ENCODE results near the gene TTLL11.
A peak's percentile ranks its signal among the peaks of the same experiment; 100 is the strongest.

The TTLL11 gene

DNA sequence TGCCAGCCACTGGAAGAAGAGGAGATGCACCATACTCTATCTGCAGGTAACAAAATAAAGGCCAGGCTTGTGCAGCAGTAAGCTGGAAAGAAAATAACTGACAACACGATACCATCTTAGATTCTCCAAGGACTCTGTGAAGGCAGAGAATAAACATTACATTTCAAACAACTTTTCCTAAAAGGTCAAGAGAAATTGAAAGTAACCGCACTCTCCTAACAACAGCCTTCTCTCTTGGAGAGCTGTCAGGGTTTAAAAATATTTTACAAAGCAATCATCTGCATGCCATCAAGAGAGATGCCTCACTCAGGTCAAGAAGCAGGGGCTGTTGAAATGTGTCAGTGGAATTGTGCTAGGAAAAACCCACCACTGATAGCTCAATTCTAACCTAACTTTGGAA, 13.5 kb upstream of the TTLL11 start:
- DNase-seq: no peak

GRCh38 chr9:122103985-122104384, 10.9 kb upstream of the TTLL11 start:
- no peak for DNase-seq

GRCh38 chr9:122102156-122102555, 9.0 kb upstream of the TTLL11 start:
- no peak for DNase-seq

- DNase-seq: no peak
Observed at GRCh38 chr9:122100756-122101155, 7.6 kb upstream of the TTLL11 start.

DNA sequence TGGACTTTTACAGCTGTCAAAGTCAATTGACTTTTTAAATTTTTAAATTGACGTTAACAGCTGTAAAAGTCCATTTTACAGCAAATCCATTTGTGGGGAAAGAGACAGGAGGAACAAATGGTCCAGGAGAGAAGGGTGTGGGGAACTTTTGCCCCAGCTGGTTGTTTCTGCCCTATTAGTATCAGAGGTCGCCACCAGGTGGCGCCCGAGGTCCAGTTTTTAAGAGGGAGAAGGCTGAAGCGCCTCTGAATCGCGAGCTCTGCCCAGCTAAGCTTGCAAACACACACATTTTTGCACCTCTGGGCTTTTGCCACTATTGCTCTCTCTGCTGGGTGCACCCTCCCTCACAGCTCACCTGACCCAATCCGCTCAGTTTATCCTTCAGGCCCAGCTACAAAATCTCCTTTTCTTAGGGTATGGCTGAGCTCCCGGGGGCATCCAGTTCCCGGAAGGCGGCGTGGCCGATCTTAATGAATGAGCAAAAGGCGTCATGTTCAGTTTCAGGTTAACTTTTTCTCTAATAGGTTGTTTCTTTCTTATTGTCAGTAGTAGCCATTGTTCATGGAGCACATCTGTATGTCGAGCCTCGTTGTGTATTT, 6.3 kb upstream of the TTLL11 start:
- DNase-seq: peak; percentile 80

DNA sequence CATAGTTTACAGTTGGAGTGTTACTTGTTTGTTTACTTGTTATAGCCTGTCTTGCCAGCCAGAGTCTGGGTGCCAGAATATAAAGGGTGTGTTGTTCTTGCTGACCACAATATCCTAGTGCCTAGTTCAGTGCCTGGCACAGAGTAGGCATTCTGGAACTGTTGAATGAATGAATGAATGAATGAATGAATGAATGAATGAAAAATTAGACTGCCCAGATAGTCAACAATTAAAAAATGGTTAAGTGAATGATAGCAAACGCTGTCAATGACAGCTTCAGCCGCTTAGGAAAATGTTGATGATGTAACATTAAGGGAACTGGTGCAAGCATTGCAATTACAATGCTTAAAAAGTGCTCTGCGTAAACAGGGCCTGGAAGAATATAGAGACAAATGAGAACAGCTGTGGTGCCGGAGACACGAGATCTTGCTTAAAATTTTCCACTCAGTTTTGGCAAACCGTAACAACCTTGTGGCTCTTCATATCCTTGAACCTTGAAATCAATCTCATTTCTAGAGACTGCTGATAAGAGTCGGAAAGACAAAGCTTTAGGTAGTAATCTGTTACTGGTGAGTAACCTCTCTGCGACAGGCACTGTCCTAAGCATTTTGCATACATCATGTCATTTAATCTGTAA, 4.7 kb upstream of the TTLL11 start:
- DNase-seq: no peak

DNA sequence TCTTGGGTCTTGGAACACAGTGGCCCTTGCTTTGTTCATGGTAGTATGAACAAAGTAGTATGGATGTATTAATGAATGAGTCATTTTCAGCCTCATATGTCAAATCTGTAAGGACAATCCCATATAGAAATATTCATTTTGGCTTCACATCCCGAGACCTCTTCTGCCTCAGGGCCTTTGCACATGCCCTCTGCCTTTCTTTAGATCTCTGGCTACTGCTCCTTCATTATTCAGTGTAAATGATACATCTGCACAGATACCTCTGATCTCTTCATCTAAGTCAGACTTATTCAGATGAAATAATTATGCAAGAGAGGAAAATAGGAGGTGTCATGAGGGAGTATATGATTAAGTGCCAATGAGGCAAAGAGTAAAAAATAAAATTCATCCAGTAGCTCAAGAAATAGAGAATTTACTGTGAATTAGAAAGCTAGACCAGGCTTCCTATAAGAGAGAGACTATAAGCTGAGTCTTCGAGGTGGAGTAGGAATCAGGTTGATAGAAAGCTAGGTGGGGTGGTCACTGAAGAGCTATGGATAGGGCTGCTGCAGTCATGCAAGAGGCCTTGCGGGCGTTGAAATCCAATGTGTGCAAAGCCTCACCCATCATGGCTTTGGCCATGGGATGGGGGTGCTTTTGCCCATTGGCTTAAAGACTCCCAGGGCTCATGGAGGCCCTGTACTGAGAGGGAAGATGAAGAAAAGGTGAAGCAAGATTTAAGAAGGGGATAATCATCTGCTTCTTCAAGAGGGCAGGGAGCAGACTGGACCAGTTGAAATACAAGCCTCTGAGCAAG, 3.7 kb upstream of the TTLL11 start:
- DNase-seq: no peak

GRCh38 chr9:122095010-122095767, 2.1 kb upstream of the TTLL11 start:
- DNase-seq: peak; percentile 37

- DNase-seq: no peak
Observed at GRCh38 chr9:122091682-122092592, 1.2 kb downstream of the TTLL11 start.

DNA sequence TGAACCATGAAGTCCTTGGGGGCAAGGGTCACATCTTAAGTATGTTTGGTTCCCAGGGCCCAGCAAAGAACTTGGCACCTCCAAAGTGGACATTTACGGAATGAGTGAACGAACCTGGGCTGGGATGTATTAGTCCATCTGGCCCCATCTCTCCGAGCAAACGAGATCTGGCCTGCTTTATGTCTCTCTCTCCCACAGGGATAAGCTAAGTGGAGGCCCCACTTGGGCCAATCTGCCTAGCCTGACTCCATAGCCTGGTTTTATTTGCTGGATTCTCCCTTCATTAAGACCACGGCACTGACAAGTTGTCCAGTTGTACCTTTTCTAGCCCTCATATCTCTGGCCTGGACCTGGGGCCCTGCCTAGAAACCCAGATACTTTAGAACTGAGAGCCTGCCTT, 2.1 kb downstream of the TTLL11 start:
- no peak for DNase-seq

DNA sequence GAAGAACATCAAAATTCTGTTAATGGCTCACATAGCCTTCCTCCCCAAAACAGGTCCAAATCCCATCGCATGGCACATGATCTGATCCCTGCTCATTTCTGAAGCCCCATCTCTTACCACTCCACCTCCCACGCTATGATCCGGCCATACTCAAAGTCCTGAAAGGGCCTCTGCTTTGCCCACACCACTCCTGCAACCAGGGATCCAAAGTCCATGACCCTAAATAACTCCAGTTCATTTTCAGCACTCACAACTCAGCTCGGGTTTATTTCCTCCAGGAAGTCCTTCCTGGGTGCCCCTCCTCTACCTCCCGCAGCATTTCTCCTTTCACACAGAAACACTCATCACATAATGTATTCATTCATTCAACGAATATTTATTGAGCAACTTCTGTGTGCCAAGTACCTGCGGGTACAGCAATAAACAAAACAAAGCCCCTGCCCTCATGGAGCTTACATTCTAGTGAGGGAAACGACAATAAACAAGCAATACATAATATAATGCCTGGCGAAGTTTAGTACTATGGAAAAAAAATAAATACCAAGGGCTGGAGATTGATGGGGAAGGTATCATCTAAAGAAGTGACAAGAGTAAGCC, 2.7 kb downstream of the TTLL11 start:
- DNase-seq: no peak

DNA sequence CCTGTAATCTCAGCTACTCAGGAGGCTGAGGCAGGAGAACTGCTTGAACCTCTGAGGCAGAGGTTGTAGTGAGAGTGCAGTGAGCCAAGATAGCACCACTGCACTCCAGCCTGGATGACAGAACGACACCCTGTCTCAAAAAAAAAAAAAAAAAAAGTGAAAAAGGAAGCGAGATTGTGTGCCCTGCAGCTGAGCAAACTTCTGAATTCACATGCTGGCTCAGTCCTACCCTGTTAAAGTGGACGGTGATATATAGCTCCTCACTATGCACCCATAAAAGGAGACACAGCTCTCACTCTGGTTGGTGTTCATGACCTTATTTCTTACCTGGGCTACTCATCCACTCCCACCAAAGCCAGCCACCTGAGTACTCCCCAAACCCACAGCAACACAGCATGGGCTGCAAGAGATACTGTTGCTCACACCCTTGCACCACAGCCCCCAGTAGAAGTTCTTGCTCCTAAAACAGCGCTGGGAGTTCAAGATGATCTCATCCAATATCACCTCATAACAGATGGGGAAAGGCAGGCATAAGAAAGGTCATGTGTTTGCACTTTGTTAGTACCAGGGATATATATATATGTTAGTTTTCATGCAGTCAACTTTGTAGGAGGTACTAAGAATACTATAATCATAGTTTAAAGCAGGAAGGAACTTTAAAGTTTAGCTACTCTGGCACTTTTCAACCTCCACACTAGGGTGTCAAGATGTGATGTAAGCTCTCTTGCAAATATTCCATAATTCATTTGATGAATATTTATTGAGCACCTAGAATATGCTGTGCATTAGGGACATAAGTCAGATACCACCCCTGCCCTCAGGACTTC, 4.0 kb downstream of the TTLL11 start:
- DNase-seq: no peak

GRCh38 chr9:122087406-122088200, 5.5 kb downstream of the TTLL11 start:
- no peak for DNase-seq

DNA sequence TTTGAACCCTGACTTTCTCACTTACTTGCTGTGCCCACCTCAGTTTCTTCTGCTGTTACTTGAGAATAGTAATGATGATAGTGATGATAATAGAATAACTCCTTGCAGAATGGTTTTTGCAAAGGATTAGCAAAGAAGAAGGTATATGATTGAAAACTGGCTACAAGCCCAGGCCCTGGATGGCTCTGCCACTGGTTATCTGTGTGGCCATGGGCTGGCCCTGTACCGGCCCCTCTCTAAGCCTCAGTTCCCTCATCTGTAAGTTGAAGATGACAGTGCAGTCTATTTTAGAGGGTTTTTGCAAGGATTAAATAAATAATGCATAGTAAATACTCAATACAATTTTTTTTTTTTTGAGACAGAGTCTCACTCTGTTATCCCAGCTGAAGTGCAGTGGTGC, 6.2 kb downstream of the TTLL11 start:
- no peak for DNase-seq

GRCh38 chr9:122085260-122085659, 7.8 kb downstream of the TTLL11 start:
- DNase-seq: no peak

- no peak for DNase-seq
Observed at GRCh38 chr9:122084026-122084675, 9.0 kb downstream of the TTLL11 start.

GRCh38 chr9:122080986-122081385, 12.1 kb downstream of the TTLL11 start:
- DNase-seq: no peak

DNA sequence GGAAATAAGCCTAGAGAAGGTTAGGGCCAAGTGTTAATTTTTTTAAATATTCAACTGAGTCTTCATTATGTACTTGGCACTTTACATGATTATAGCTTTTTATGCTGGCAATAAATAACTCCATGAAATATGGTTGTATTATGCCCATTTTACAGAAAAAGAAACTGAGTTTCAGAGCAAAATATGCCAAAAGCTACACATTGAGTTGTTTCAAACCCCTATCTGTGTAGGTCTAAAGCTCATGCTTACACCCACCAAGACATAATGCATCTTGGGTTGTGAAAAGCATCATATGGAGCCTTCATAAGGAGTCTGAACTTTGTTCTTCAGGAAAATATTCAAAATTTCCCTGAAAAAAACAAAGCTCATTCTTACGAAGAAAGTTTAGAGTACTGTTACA, 14.6 kb downstream of the TTLL11 start:
- DNase-seq: no peak

- no peak for DNase-seq
Observed at GRCh38 chr9:122076773-122077172, 16.3 kb downstream of the TTLL11 start.

DNA sequence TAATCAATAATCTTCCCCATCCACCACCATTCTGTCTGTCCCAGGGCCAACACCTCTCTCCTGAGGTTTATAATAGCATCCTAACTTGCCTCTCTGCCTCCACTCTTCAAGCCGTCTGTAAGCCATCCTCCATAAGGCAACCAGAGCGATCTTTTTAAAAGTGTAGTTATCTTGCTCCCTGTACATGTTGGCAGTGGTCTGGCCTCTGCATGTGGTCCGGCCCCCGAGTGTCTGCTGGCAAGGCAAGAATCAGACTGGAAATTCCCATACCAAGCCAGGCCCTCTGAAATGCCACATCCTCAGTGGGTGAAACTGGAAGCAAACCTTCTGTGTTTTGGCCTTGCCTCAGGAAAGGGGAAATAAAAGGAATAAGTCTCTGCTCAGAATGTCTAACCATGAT, 17.0 kb downstream of the TTLL11 start:
- DNase-seq: no peak
